Activated naive CD4-positive, alpha-beta T cell treated with anti-CD3 and anti-CD28 coated beads, Interleukin-2, amount 50 U/mL, for 72 hours (primary cell): ENCODE results near the gene ALCAM. TPM values are rescaled to one million over a fixed set of nuclear protein-coding genes. Genes with fewer than 3 reads are reported as not detected.
A peak's percentile ranks its signal among the peaks of the same experiment; 100 is the strongest.

Source experiments
- ATAC-seq, 2 donors: fragments of 150-1000 bp; cut with Tn5 transposase; 2 replicates each; pipeline ENCODE4 v1.10.0; 2021; ENCODE audit warnings: mild to moderate bottlenecking in 2 of 2, moderate library complexity in 2 of 2
- DNase-seq, 2 donors: peaks; one replicate each; pipeline ENCODE4 v3.0.0; 2021 to 2022; ENCODE audit warnings: low spot score in 2 of 2
- H3K27ac Mint-ChIP-seq, 2 donors: one replicate each; pipeline ENCODE4 v1.8.0; 2022; ENCODE audit warnings: mild to moderate bottlenecking in 2 of 2, mixed read lengths in 2 of 2
- H3K36me3 Mint-ChIP-seq, 2 donors: one replicate each; pipeline ENCODE4 v1.8.0; 2022; ENCODE audit warnings: mixed read lengths in 2 of 2
- H3K9me3 Mint-ChIP-seq, 2 donors: one replicate each; pipeline ENCODE4 v1.8.0; 2022; ENCODE audit warnings: mixed read lengths in 2 of 2
- total RNA-seq, 2 donors: library from RNA; stranded (reverse); gene quantifications; one replicate each; pipeline ENCODE4 v1.2.3, GENCODE V29; 2022

The ALCAM gene
- total RNA-seq, 2 donors from 2014 or later, result 17.4 to 18.8 TPM

DNA sequence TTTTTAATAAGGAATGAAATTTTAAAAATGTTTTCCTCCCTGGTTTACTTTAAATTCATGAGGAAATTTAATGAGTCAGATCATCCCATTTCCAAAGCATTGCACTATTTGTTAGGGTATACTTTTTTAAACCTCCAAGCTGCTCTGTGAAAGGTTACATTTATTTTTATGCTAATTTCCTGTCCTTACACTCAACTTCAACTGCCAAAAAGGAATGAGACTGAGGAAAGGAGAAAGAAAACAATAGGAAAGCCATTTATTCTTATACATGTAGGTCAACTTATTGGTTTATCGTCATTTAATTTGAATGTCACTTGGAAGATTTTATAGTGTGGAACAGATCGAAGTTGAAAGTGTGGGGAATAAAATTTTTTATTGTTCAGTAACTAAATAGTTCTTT, 104.1 kb downstream of the ALCAM start:
- ATAC-seq, result no peak
- Mint-ChIP-seq H3K27ac (no peak overlapping the region), H3K9me3 (peaks cover 0 to 1% of the 10 kb centered on the region in 2 donors), H3K36me3 (peaks cover 0 to under 1% of the 10 kb centered on the region in 2 donors)
- no peak for DNase-seq

DNA sequence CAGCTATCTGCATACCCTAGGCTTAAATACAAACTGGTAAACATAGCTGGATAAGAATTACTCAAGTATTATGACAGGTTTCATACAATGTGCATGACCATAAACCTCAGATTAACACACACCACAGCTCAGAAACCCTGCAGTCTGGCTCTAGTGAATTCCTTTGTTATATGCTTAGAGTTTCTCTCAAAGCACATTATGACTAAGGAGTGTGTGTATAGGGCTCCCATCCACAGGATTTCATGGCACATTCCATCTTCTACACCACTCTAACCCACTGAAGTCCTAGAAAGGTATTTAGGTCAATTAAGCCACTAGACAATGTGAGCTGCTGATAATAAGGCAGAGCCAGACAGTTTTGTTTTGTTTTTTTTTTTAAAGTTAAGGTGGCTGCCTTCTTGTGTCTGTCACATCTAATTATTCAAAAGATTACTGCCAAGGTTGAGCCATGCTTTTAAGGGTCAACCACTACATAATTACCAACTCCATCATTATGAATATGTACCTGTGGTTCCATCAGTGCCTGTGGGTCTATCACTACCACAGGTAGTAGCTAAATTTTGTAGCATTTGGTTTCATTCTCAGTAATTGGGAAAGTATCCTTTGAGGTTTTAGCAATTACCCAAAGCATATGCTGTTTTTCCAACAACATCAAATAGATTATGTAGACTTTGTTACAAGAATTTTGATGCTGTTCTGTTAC, 107.0 kb downstream of the ALCAM start:
- DNase-seq (no peak), ATAC-seq (peak in 1 of 2 donors; percentile 90)
- Mint-ChIP-seq H3K9me3 (peaks cover 14 to 21% of the 10 kb centered on the region in 2 donors), H3K27ac (no peak overlapping the region), H3K36me3 (peaks cover 12 to 14% of the 10 kb centered on the region in 2 donors)

DNA sequence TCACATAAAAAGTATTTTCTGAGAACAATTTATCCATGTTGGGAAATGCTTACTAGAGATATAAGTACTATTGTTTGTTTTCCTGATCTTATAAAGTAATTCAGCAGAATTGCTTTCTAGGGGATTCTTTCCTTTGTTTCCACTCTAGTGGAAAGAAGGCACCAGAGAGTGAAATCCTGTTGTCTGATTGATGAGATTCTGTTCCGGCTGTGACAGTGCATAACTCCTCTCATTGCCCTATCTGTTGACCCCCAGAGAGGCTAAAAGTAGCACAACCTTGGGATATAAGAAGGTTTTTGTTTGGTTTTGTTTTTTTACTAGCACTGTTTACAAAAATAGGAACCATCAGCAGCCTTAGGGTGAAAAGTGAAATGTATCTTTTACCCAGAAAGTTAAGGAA, 114.1 kb downstream of the ALCAM start:
- no peak for DNase-seq

DNA sequence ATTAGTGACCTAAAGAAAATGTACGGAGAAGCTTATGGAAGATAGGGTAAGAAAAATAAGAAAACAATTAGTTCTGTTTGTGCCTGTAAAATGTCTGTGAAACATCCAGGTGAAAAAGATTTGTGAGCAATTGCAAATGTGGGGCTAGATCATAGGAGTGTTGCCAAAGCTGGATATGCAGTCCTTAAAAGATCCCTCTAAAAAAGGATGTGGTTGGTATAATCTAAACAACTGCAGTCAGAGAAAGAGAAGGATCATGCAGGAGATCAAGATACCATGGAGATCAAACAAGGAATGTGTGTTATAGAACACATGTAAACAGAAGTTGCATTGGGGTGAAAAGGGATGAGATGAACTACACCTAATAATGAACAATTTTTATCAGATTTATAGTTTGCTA, 116.8 kb downstream of the ALCAM start:
- Mint-ChIP-seq H3K9me3 (peaks cover 0 to 5% of the 10 kb centered on the region in 2 donors), H3K36me3 (peaks cover 0 to 8% of the 10 kb centered on the region in 2 donors), H3K27ac (no peak overlapping the region)
- ATAC-seq (no peak), DNase-seq (no peak)

More for the DNA sequence above, 114.1 kb downstream of the ALCAM start:
- Mint-ChIP-seq H3K27ac (no peak overlapping the region), H3K36me3 (peaks cover 12 to 14% of the 10 kb centered on the region in 2 donors), H3K9me3 (peaks cover 14 to 21% of the 10 kb centered on the region in 2 donors)
- no peak for ATAC-seq

DNA sequence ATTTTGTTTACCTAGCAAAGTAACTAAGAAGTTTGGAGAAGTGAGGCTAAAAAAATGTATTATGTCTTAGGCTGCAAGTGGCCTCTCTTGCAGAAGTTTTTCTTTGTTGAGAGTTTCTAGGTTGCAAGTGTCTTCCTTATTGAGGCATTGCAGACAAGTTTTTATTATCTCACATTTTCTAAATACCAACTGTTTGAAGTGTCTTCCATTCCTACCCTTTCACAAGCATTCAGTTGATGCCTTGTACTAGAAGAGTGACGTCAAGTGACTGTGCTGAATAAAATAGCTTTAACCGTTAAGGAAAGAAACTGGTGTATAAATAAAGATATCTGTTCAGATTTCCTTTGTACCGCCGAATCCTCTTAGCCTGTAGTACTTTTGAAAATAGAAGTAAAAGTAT, 123.3 kb downstream of the ALCAM start:
- ATAC-seq (no peak), DNase-seq (no peak)
- peaks cover 4 to 10% of the 10 kb centered on the region in 2 donors for H3K9me3 Mint-ChIP-seq
- H3K27ac Mint-ChIP-seq, result no peak overlapping the region
- H3K36me3 Mint-ChIP-seq, result peaks cover 14 to 24% of the 10 kb centered on the region in 2 donors

DNA sequence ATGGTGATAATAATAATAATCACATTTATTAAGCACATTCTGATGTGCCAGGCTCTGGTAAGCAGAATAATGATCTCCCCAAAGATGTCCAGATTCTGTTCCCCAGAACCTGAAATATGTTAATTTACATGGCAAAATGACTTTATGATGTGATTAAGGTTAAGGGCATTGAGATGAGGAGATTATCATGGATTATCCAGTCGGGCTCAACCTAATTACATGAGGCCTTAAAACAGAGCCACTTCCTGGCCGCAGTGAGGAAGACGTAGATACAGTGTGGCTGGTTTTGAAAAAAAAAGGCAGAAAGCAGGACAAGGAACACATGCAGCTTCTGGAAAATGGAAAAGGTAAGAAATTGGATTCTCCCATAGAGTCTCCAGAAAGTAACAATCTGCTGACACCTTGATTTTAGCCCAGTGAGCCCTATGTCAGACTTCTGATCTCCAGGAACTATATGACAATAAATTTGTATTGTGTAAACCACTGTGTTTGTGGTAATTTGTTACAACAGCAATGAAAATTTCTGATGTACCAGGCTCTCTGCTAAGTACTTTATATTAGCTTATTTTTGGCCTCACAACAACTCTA, 126.7 kb downstream of the ALCAM start:
- Mint-ChIP-seq H3K9me3 (peaks cover 4 to 5% of the 10 kb centered on the region in 2 donors), H3K27ac (no peak overlapping the region), H3K36me3 (peaks cover 14 to 17% of the 10 kb centered on the region in 2 donors)
- ATAC-seq (no peak), DNase-seq (no peak)

DNA sequence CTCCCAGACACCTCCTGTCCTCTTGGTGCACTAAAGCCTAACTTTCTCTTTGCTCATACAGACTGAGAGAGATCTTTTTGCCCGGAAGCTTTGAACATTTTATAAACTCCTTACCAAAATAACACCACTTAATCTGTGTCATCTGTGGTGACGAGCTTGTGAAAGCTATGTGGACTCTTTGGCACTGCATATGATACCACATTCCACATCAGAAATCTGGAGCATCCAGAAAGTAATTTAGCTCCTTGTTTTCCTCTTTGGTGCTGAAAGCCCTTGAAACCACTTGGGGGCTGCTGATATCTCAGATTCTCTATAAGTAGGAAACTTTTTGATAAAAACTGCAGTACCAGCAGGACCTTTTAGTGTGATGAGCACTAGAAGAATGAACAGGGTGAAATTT, 128.3 kb downstream of the ALCAM start:
- no peak for DNase-seq
- Mint-ChIP-seq H3K36me3 (peaks cover 14% of the 10 kb centered on the region in 2 donors), H3K27ac (no peak overlapping the region), H3K9me3 (peaks cover 3 to 4% of the 10 kb centered on the region in 2 donors)
- no peak for ATAC-seq

DNA sequence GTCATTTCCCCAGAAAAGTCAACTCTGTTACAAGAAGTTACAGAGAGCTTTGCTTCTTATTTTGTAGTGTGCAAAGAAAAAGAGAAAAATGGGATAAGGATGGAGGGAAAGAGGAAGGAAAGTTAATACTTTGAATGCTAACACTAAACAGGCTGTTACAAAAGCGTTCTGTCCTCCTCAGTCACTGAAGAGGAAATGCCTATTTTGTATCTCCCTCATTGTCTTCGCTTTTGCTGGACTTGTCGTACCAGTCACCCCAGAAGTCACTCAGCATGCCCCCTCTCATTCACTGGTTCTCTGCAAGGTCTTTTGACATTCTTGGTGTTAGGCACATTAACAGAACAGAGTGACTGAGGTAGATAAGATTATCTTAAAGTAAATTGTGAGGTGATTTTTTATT, 129.6 kb downstream of the ALCAM start:
- no peak overlapping the region for H3K27ac Mint-ChIP-seq
- peaks cover 3 to 7% of the 10 kb centered on the region in 2 donors for H3K36me3 Mint-ChIP-seq
- ATAC-seq (no peak), DNase-seq (no peak)
- H3K9me3 Mint-ChIP-seq, result no peaks in the 10 kb centered on the region

DNA sequence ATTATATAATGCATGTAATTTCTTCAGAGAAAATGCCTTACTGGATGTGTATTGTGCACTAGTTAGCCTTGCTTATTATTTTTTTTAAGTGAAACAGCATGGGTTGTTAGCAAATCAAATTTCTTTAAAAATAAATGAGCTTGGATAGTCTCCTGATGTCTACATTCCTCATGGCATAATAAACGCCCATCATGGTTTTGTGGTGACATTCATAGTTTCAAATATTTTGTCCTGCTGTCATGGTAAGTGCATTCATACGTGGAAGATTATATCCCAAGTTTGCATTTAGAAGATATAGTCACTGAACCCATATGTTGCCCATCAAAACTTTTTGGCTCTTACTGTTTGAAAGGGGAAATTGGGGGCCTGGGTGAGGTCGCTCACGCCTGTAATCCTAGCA, 130.7 kb downstream of the ALCAM start:
- DNase-seq (no peak), ATAC-seq (no peak)
- H3K36me3 Mint-ChIP-seq, result no peaks in the 10 kb centered on the region
- H3K27ac Mint-ChIP-seq, result no peak overlapping the region
- no peaks in the 10 kb centered on the region for H3K9me3 Mint-ChIP-seq

DNA sequence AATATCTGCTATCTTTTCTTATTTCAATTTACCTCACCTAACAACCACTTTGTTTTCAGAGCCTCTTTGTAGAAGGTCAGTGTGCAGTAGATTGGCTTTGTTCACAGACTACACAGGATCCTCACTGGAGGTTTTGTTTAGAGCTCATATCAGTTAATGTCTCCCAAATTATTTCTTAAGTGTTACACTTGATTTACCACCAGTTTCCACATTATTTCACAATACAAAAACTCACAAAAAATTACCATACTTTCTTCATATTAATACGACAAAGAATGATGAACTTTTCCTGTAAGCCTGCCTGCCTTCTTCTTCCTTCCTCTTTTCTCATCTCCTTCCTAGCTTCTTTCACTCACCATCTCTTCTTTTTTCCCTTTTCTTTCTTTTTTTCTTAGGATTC, 133.3 kb downstream of the ALCAM start:
- DNase-seq (no peak), ATAC-seq (no peak)
- Mint-ChIP-seq H3K27ac (no peak overlapping the region), H3K9me3 (no peaks in the 10 kb centered on the region), H3K36me3 (no peaks in the 10 kb centered on the region)

DNA sequence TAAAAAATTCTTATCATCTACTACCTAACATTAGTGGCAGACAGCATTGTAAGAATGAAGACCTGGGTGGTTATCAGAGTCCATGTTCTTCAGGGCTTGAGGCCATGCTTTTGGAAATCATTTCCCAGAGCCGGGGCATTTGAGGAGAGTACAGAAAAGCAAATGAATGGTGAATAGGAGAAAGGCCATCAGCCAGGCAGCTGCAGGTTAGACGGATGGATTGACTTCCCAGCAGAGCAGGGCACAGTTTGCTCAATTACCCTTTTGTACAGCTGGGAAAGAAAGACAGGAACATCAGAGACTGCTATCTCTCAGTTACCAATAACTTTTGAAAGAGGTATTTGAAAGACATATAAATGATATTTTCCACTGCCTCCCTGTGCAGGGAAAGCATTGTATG, 135.6 kb downstream of the ALCAM start:
- Mint-ChIP-seq H3K9me3 (no peaks in the 10 kb centered on the region), H3K36me3 (no peaks in the 10 kb centered on the region), H3K27ac (no peak overlapping the region)
- ATAC-seq, result no peak
- DNase-seq, result no peak

DNA sequence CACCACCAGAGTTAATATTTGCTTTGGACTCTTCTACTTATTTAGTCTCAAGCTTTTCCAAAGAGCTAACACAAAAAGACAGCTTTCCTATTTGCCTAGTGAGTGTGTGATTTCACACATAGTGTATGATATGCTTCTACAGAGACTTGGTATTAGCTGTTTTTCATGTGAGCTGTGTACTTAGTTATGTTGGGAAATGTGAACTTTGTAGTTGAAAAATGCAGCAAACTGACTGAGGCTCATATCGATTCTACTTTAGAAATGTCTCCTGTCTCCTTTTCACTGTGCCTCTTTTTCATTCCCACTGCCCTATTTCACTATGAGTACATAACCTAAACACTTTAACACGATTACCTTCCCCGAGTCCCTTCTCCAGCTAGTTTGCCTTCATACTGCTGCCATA, 136.5 kb downstream of the ALCAM start:
- no peak overlapping the region for H3K27ac Mint-ChIP-seq
- ATAC-seq (no peak), DNase-seq (no peak)
- no peaks in the 10 kb centered on the region for H3K9me3 Mint-ChIP-seq
- H3K36me3 Mint-ChIP-seq, result no peaks in the 10 kb centered on the region

DNA sequence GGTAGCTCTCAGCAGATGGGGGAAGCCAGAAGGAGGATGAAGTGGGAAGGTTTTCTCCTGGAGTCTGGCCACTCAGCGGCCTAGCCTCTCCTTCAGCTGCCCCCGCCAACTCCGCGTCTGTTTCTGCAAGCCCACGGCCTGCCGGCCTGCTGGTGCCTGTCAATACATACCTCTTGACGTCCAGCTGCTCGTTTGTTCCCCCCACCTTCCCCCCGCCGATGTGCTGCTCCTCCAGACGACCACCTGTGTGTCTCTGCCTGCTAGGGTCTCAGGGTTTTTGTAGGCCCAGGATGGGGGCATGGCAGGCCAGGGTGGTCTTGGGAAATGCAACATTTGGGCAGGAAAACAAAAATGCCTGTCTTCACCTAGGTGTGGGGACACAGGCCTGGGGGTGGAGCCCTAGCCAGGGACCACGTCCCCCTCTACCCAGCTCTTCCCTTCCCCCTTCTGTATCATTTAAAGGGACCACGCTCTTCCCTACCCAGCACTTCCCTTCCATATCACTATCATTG, 137.8 kb downstream of the ALCAM start:
- DNase-seq (no peak), ATAC-seq (no peak)
- Mint-ChIP-seq H3K9me3 (no peaks in the 10 kb centered on the region), H3K36me3 (no peaks in the 10 kb centered on the region), H3K27ac (peak overlapping the region in 1 of 2 donors; percentile 17)

DNA sequence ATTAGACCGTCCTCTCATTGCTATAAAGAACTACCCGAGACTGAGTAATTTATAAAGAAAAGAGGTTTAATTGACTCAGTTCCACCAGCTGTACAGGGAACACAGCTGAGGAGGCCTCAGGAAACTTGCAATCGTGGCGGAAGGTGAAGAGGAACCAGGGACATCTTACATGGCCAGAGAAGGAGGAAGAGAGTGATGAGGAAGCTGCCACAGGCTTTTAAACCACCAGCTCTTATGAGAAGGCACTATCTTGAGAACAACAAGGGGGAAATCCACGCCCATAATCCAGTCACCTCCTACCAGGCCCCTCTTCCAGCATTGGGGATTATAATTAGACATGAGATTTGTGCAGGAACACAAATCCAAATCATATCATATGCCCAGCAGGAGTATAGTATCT, 138.5 kb downstream of the ALCAM start:
- ATAC-seq, result no peak
- no peaks in the 10 kb centered on the region for H3K36me3 Mint-ChIP-seq

DNA sequence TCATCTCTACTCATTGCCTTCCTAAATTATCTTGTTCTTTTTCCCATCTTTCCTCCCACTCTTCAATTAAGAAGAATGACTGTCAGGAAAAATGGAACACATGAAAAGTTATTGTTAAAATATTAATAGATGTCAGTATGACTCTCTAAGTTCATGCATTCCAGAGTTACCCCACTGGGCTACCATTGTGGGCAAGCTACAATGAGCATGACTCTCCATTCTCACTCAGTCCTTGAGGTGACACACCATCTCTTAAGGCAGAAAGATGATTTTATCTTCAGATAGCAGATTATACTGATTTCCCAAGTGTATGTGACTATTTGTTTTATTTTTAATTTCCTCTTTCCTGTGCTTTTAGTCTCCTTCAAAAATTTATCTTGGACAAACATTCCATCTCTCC, 144.3 kb downstream of the ALCAM start:
- DNase-seq, result no peak
- ATAC-seq, result no peak
- Mint-ChIP-seq H3K9me3 (no peaks in the 10 kb centered on the region), H3K36me3 (no peaks in the 10 kb centered on the region), H3K27ac (no peak overlapping the region)

More for the DNA sequence above, 138.5 kb downstream of the ALCAM start:
- Mint-ChIP-seq H3K27ac (peak overlapping the region in 1 of 2 donors; percentile 17), H3K9me3 (no peaks in the 10 kb centered on the region)
- no peak for DNase-seq

DNA sequence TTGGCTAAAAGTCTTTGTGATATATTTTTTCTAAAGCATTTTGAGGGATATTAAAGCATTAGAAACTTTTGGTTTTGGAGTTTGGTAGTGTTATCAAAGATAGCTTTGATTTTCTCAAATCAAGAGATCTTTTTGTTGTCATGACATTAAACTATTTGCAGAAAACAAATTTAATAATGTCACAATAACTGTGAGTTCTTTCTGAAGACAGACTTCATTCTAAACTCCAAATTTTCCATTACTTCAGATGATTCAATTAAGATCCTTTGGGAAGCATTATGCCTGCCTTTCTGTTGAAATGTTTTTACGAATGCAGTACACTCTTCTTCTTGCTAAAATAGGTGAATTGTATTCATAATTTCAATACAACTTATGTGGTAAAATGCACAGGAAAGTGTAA, 145.4 kb downstream of the ALCAM start:
- Mint-ChIP-seq H3K36me3 (no peaks in the 10 kb centered on the region), H3K27ac (no peak overlapping the region), H3K9me3 (no peaks in the 10 kb centered on the region)
- no peak for DNase-seq
- ATAC-seq, result no peak

DNA sequence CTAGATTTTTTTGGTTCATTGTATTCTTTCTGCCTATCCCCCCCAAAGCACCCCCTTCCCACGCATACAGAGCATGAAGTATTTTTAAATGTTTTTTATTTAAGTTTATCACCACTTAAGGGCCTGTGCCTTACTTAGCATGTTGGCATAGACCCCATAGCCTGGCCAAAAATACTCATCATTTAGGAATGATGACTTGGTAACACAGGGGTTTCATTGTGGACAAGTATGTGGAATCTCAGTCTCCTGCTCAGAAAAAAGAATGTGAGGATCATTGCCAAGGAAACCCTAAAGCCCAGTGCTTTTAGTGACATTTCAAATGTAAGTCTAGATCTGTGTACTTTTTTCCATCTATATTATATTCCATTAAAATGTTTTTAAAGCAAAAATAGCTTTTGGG, 146.3 kb downstream of the ALCAM start:
- no peaks in the 10 kb centered on the region for H3K9me3 Mint-ChIP-seq
- DNase-seq, result no peak
- H3K36me3 Mint-ChIP-seq, result no peaks in the 10 kb centered on the region
- no peak for ATAC-seq
- no peak overlapping the region for H3K27ac Mint-ChIP-seq

DNA sequence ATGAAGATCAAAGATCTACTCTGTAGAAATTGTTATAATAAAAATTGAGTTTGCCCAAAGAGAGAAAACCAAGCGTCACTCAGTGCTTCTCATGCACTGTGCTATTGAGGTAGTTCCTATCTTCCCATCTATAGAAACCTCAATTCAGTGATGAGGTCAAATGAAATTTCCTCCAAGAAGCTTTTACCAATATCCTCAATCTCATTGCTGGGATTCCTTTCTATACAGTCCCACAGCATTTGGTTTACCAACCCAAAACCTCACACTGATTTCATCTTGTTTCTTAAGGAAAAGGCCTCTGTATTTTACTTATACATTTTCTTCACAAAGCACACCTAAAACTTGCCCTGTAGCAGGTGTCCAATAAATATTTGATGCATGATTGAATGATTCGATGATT, 147.2 kb downstream of the ALCAM start:
- H3K27ac Mint-ChIP-seq, result no peak overlapping the region
- H3K9me3 Mint-ChIP-seq, result no peaks in the 10 kb centered on the region
- DNase-seq (no peak), ATAC-seq (no peak)
- H3K36me3 Mint-ChIP-seq, result no peaks in the 10 kb centered on the region
